A673 (cell line): ENCODE data around the gene RTBDN. TPM values are rescaled to one million over a fixed set of nuclear protein-coding genes. Genes with fewer than 3 reads are reported as not detected.

Experiments
- BruUV-seq: library from RNA; stranded (reverse); fragments of 400-500 nt; replicated peaks from 2 replicates; lab custom pipeline; 2021; lab: Mats Ljungman, UMichigan
- CTCF ChIA-PET: fragments of 300-600 bp; sonication (Branson Sonifier 250); formaldehyde crosslinking; loops from one replicate; lab custom pipeline; 2022; ENCODE audit warnings: antibody characterized with exemption; lab: Charles Lee
- POLR2A ChIA-PET: fragments of 300-600 bp; sonication (Branson Sonifier 250); formaldehyde crosslinking; loops from one replicate; lab custom pipeline; 2022; ENCODE audit warnings: antibody characterized with exemption; ENCODE audit not compliant: low non-redundant PET; lab: Charles Lee
- DNase-seq: peaks from one replicate; pipeline ENCODE4 v3.0.0-alpha.2; 2015; ENCODE audit warnings: low spot score
- H3K27ac ChIP-seq: fragments of 200-600 bp; sonication (generic); 2 replicates; pipeline ENCODE4 v1.5.1; 2016; ENCODE audit warnings: mixed run types, low read depth, mild to moderate bottlenecking, mixed read lengths, antibody characterized with exemption, low read length; ENCODE audit not compliant: poor library complexity, severe bottlenecking
- H3K27me3 ChIP-seq: fragments of 200-600 bp; sonication (generic); replicated peaks from 2 replicates; pipeline ENCODE4 v1.6.1; 2017; ENCODE audit warnings: mixed run types, low read depth, mild to moderate bottlenecking, mixed read lengths, antibody characterized with exemption, low read length; ENCODE audit not compliant: insufficient read depth, poor library complexity
- H3K36me3 ChIP-seq: fragments of 200-600 bp; sonication (generic); 2 replicates; pipeline ENCODE4 v1.6.1; 2016; ENCODE audit warnings: mixed run types, mild to moderate bottlenecking, mixed read lengths, antibody characterized with exemption, low read length; ENCODE audit not compliant: insufficient read depth, poor library complexity, severe bottlenecking
- H3K4me1 ChIP-seq: fragments of 200-600 bp; sonication (generic); 2 replicates; pipeline ENCODE4 v1.6.1; 2017; ENCODE audit warnings: mixed run types, mild to moderate bottlenecking, mixed read lengths, antibody characterized with exemption, low read length; ENCODE audit not compliant: insufficient read depth, poor library complexity, severe bottlenecking
- H3K4me3 ChIP-seq: fragments of 200-600 bp; sonication (generic); 2 replicates; pipeline ENCODE4 v1.5.1; 2016; ENCODE audit warnings: low read depth, mixed run types, mild to moderate bottlenecking, mixed read lengths, low read length; ENCODE audit not compliant: poor library complexity, severe bottlenecking
- H3K9me3 ChIP-seq: fragments of 200-600 bp; sonication (generic); 2 replicates; pipeline ENCODE4 v1.6.1; 2016; ENCODE audit warnings: mixed run types, low read depth, mild to moderate bottlenecking, mixed read lengths, antibody characterized with exemption, low read length; ENCODE audit not compliant: poor library complexity, severe bottlenecking
- CTCF ChIP-seq: fragments of 300-800, 200-600 bp; sonication (generic); conservative IDR thresholded peaks from 2 replicates; pipeline ENCODE4 v1.5.1; 2017; ENCODE audit warnings: low read depth, mild to moderate bottlenecking, antibody characterized with exemption, low read length, moderate library complexity, mixed read lengths
- EZH2 ChIP-seq: fragments of 200-600 bp; sonication (generic); IDR thresholded peaks from 2 replicates; pipeline ENCODE4 v1.6.1; 2017; ENCODE audit warnings: borderline replicate concordance, low read depth, mild to moderate bottlenecking, mixed read lengths, antibody characterized with exemption, low read length; ENCODE audit not compliant: poor library complexity, severe bottlenecking
- intact Hi-C: fragments of 100-400 bp; cut with micrococcal nuclease; formaldehyde crosslinking; loops from one replicate; pipeline ENCODE4 v1.10.0; 2022; ENCODE audit not compliant: unreplicated experiment
- total RNA-seq: library from RNA; stranded (reverse); gene quantifications from 2 replicates; pipeline ENCODE4 v1.2.3, GENCODE V29; 2021

The RTBDN gene
- total RNA-seq, 1 experiment from 2014 or later, result not detected

DNA sequence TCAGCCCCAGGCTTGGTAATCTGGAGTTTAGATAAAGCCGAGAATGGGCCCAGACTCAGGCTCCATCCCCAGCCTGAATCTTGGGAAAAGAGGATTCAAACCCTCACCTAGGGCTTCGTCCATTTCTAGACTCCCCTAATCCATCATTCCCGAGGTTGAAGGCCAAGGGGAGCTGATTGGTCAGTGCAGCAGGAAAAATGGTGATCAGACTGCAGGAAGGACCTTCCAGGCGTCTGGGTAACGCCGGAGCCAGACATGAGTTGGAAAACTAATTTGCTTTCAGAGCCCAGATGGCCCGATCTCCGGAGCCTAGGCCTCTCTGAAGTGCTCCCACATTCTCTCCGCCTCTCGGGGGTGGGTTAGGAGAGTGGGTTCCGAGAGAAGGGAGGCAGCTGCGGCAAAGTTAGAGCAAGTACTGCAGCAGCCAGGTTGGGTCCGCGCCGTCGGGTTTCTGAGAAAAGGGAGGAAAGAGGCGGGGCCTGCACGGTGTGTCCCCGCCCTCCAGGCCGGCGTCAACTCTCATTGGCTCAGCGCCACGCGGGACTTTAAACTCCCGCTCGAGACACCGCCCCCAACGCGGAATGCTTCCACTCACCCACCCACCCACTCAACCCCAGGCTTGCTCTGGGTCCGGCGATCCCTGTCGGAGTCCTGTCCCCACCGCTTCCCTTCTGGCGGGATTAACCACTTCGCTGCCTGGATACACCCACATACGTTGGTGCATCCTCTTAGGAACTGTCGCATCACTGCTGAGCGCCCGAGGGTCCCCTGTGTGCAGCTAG, 788 bp upstream of the RTBDN start:
- H3K27ac ChIP-seq, result no peak overlapping the region
- H3K4me1 ChIP-seq, result peaks cover 17% of the 10 kb centered on the region
- POLR2A ChIA-PET, result no interaction called here
- no peaks in the 10 kb centered on the region for H3K27me3 ChIP-seq
- CTCF ChIA-PET, result interaction anchor here (1.1 kb wide), 1 partner anchor 12 kb away, joined by 5 read pairs; no protein-coding TSS in a partner anchor
- H3K9me3 ChIP-seq, result no peaks in the 10 kb centered on the region
- BruUV-seq, result no TSS peak
- H3K4me3 ChIP-seq, result no peak overlapping the region
- intact Hi-C loops, result no loop called here
- no peak for TF ChIP-seq CTCF
- TF ChIP-seq EZH2, result no peak
- no peaks in the 10 kb centered on the region for H3K36me3 ChIP-seq
- DNase-seq, result peak; percentile 81

DNA sequence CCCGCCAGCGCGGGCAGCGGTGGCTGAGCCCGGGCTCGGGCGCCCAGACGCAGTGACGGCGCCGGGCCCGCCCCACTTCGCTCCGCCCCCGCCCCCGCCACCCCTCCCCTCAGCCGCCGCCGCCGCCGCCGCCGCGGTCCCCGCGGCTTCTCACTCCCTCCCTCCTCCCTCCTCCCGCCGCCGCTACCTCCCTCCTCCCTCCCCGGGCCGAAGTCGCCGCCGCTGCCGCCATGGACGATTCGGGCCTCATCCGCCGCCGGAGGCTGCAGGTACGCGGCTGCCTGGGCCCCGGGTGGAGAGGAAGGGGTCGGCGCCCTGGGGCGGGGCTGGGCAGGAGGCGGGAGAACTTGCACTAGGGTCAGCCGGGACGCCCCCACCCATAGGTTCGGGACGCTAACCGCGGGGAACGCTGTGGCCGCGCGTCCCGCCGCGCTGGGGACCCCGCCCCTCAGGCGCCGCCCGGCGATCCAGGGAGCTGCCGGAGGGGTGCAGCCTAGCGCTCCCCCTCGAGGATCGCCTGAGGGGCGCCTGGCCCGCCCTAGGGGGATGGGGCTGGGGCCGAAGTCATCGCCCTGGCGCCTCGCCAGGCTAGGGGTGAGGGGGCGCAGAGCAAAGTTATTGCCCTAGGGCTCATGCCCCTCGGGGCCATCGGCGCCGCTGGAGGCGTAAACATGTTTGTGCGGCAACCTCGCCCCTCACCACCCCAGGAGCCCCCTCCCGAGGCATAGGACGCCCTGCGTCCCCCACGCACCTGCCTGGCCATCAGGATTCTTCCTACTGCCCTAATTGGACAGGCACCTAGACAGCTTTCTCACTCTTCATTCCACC, 427 bp downstream of the RTBDN start:
- 0 out of 2 replicates have a peak, but pooled peaks have one; percentile 14 for TF ChIP-seq CTCF
- no peak for TF ChIP-seq EZH2
- no TSS peak for BruUV-seq
- ChIA-PET POLR2A (no interaction called here), CTCF (interaction anchor here (1.1 kb wide), 1 partner anchor 13 kb away, joined by 5 read pairs; no protein-coding TSS in a partner anchor)
- Histone ChIP-seq H3K4me1 (peaks cover 13% of the 10 kb centered on the region), H3K36me3 (no peaks in the 10 kb centered on the region), H3K27ac (peak overlapping the region; percentile 50), H3K4me3 (peak overlapping the region; percentile 71), H3K27me3 (no peaks in the 10 kb centered on the region), H3K9me3 (no peaks in the 10 kb centered on the region)
- DNase-seq, result peak; percentile 75
- intact Hi-C loops, result no loop called here

GRCh38 chr19:12833418-12833737, 1.0 kb downstream of the RTBDN start:
- no peak for DNase-seq
- H3K27me3 ChIP-seq, result no peaks in the 10 kb centered on the region
- ChIA-PET POLR2A (no interaction called here), CTCF (no interaction called here)
- no peaks in the 10 kb centered on the region for H3K9me3 ChIP-seq
- intact Hi-C loops, result no loop called here
- no peak for TF ChIP-seq EZH2
- TF ChIP-seq CTCF, result no peak
- no peaks in the 10 kb centered on the region for H3K36me3 ChIP-seq
- H3K27ac ChIP-seq, result no peak overlapping the region
- no TSS peak for BruUV-seq
- H3K4me1 ChIP-seq, result peaks cover 13% of the 10 kb centered on the region
- peak overlapping the region; percentile 29 for H3K4me3 ChIP-seq
